NCI-H146 treated with DMSO at 0.1 percent for 48 hours (cell line): ENCODE data around the gene OPN1SW.

Experiments used
- DNase-seq: peaks from one replicate; lab custom pipeline; 2025; ENCODE audit not compliant: unreplicated experiment; lab: John Stamatoyannopoulos, UW

OPN1SW gene

GRCh38 chr7:128734890-128735289 lies 40.7 kb downstream of the OPN1SW start:
- no peak for DNase-seq

GRCh38 chr7:128733278-128733645 lies 42.3 kb downstream of the OPN1SW start:
- DNase-seq = no peak

- no peak for DNase-seq
Measured at GRCh38 chr7:128732521-128733277, 42.9 kb downstream of the OPN1SW start.

- DNase-seq = no peak
Measured at GRCh38 chr7:128731184-128731583, 44.4 kb downstream of the OPN1SW start.

- no peak for DNase-seq
Measured at GRCh38 chr7:128729494-128729893, 46.1 kb downstream of the OPN1SW start.

- no peak for DNase-seq
Measured at GRCh38 chr7:128728598-128728997, 47.0 kb downstream of the OPN1SW start.

- no peak for DNase-seq
Measured at GRCh38 chr7:128727239-128727638, 48.4 kb downstream of the OPN1SW start.

- no peak for DNase-seq
Measured at GRCh38 chr7:128726737-128727072, 48.9 kb downstream of the OPN1SW start.

GRCh38 chr7:128726059-128726736 lies 49.4 kb downstream of the OPN1SW start:
- DNase-seq = no peak

- DNase-seq = no peak
Measured at GRCh38 chr7:128725531-128725930, 50.1 kb downstream of the OPN1SW start.

GRCh38 chr7:128724743-128725142 lies 50.9 kb downstream of the OPN1SW start:
- no peak for DNase-seq
